ENCODE measurements around the gene FRMD8.

DNA sequence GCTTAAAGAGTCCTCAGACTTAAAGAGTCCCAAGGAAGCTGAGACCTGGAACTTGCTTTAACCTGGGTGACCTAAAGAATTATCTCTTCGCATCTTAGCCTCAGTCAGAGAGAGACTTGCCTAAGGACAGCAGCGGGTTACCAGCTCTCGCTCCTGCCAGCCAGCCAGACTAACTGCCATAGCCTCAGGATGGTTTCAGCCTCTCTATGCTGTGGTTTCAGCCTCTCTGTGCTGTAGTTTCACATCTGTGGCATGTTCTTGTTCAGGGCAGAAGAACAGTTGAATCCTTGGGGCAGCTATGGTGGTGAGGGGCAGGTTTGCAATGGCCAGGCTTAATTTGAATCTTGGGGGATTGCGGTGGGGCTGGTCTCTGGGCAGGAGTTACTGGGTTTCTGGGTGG, 2.3 kb downstream of the FRMD8 start:
- TF ChIP-seq, protein P1, sequence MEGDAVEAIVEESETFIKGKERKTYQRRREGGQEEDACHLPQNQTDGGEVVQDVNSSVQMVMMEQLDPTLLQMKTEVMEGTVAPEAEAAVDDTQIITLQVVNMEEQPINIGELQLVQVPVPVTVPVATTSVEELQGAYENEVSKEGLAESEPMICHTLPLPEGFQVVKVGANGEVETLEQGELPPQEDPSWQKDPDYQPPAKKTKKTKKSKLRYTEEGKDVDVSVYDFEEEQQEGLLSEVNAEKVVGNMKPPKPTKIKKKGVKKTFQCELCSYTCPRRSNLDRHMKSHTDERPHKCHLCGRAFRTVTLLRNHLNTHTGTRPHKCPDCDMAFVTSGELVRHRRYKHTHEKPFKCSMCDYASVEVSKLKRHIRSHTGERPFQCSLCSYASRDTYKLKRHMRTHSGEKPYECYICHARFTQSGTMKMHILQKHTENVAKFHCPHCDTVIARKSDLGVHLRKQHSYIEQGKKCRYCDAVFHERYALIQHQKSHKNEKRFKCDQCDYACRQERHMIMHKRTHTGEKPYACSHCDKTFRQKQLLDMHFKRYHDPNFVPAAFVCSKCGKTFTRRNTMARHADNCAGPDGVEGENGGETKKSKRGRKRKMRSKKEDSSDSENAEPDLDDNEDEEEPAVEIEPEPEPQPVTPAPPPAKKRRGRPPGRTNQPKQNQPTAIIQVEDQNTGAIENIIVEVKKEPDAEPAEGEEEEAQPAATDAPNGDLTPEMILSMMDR (IDR thresholded peaks at IDR 0.05) = no peak
- TF ChIP-seq POLR2A (IDR thresholded peaks at IDR 0.05) = no peak

All from ovary (tissue), 3 donors.